ENCODE measurements around the gene TEAD1.

TEAD1 gene

GRCh38 chr11:12845163-12845562, 170.9 kb downstream of the TEAD1 start:
- no peak for DNase-seq

GRCh38 chr11:12845739-12846358, 171.6 kb downstream of the TEAD1 start:
- no peak for DNase-seq

GRCh38 chr11:12846786-12847615, 172.8 kb downstream of the TEAD1 start:
- no peak for DNase-seq

- no peak for DNase-seq
These were observed 174.2 kb downstream of the TEAD1 start for GRCh38 chr11:12848413-12848812.

GRCh38 chr11:12853325-12853651, 179.1 kb downstream of the TEAD1 start:
- no peak for DNase-seq

GRCh38 chr11:12853652-12854296, 179.6 kb downstream of the TEAD1 start:
- DNase-seq = no peak

- DNase-seq = no peak
These were observed 180.1 kb downstream of the TEAD1 start for GRCh38 chr11:12854297-12854661.

- DNase-seq = no peak
These were observed 180.6 kb downstream of the TEAD1 start for GRCh38 chr11:12854829-12855228.

GRCh38 chr11:12856338-12856737, 182.1 kb downstream of the TEAD1 start:
- DNase-seq = no peak

GRCh38 chr11:12857572-12857971, 183.4 kb downstream of the TEAD1 start:
- DNase-seq = no peak

GRCh38 chr11:12859872-12860657, 185.8 kb downstream of the TEAD1 start:
- no peak for DNase-seq

- DNase-seq = no peak
These were observed 186.6 kb downstream of the TEAD1 start for GRCh38 chr11:12860827-12861226.

- DNase-seq = no peak
These were observed 188.7 kb downstream of the TEAD1 start for GRCh38 chr11:12862696-12863469.

GRCh38 chr11:12863605-12864121, 189.4 kb downstream of the TEAD1 start:
- DNase-seq = no peak

- DNase-seq = no peak
These were observed 190.3 kb downstream of the TEAD1 start for GRCh38 chr11:12864316-12865156.

- no peak for DNase-seq
These were observed 191.8 kb downstream of the TEAD1 start for GRCh38 chr11:12865863-12866595.

- DNase-seq = no peak
These were observed 193.3 kb downstream of the TEAD1 start for GRCh38 chr11:12867531-12867930.

- no peak for DNase-seq
These were observed 194.3 kb downstream of the TEAD1 start for GRCh38 chr11:12868315-12869073.

GRCh38 chr11:12871241-12871640, 197.0 kb downstream of the TEAD1 start:
- DNase-seq = no peak

GRCh38 chr11:12871788-12872321, 197.6 kb downstream of the TEAD1 start:
- no peak for DNase-seq

Data from Kasumi-1 (cell line).